VCaP (cell line): ENCODE data around the gene ATP11A.
A peak's percentile ranks its signal among the peaks of the same experiment; 100 is the strongest.
"Not testable (repeated sequence)": the region's sequence is repeated elsewhere in the genome, so short reads cannot be mapped to it uniquely, and the experiment has no call there.

Source experiments
- H3K27ac ChIP-seq: fragments of 450-650 bp; 2 replicates; pipeline ENCODE4 v1.5.1; 2017
- TF ChIP-seq, protein P1 (sequence below): fragments of 450-650 bp; conservative IDR thresholded peaks from 2 replicates; pipeline ENCODE4 v1.5.1; 2017; ENCODE audit warnings: mild to moderate bottlenecking, moderate library complexity

ATP11A gene

DNA sequence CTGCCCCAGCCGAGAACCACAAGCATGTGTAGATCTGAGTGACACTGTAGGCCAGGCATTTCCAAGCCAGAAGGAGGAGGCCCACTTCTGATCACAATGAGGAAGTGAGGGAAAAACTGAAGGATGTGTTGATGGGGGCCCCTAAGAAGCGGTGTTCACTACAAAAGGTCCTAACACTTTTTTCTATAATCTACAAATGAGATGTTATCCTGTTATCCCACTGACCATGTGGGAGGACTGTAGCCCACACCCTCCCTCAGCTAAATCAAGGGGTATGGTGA, 180.2 kb downstream of the ATP11A start:
- no peak overlapping the region for H3K27ac ChIP-seq
- TF ChIP-seq, protein P1, sequence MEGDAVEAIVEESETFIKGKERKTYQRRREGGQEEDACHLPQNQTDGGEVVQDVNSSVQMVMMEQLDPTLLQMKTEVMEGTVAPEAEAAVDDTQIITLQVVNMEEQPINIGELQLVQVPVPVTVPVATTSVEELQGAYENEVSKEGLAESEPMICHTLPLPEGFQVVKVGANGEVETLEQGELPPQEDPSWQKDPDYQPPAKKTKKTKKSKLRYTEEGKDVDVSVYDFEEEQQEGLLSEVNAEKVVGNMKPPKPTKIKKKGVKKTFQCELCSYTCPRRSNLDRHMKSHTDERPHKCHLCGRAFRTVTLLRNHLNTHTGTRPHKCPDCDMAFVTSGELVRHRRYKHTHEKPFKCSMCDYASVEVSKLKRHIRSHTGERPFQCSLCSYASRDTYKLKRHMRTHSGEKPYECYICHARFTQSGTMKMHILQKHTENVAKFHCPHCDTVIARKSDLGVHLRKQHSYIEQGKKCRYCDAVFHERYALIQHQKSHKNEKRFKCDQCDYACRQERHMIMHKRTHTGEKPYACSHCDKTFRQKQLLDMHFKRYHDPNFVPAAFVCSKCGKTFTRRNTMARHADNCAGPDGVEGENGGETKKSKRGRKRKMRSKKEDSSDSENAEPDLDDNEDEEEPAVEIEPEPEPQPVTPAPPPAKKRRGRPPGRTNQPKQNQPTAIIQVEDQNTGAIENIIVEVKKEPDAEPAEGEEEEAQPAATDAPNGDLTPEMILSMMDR: no peak

DNA sequence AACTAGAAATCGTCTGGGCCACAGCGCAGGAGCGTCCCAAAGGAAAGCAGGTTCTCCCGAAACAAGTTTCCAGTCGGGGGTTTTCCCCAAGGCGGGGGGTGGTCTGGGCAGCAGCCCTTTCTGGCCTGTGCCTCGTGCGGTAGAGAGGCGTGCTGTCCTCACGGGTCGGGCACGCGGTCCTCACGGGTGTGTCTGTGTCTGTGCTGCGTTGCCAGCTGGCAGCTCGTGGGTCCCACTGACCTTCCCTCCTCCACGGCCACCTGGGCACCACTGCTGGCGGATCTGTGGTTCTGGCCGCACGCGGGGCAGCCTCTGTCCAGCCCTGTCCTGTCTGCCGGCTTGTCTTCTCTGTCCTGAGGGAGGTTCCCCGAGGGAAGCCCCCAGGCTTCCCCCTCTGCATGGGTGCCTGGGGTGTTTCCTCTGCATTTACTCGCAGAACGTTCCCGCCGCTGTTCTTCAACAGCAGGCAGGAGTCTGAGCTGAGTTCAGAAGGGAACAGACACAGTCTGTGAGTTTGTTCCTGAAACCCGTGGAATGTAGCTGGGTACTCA, 181.0 kb downstream of the ATP11A start:
- TF ChIP-seq, protein P1: no peak
- H3K27ac ChIP-seq: no peak overlapping the region

DNA sequence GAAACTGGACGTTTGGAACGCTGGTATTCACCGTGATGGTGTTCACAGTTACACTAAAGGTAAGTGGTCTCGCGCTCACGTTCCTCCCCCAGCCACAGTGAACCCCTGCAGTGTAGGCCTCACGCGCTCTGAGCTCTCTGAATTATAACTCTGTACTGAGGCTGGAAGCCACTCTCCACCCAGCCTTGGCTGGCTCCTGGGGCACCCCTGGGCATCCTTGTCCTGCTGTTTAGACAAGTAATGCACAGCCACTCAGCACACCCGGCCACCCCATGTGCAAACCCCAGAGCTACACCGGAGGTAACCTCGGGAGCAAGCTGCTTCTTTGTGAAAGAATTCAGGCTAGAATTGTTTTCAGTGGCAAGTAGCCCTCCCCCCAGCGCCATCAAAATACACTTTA, 181.9 kb downstream of the ATP11A start:
- H3K27ac ChIP-seq: no peak overlapping the region
- TF ChIP-seq, protein P1: no peak

DNA sequence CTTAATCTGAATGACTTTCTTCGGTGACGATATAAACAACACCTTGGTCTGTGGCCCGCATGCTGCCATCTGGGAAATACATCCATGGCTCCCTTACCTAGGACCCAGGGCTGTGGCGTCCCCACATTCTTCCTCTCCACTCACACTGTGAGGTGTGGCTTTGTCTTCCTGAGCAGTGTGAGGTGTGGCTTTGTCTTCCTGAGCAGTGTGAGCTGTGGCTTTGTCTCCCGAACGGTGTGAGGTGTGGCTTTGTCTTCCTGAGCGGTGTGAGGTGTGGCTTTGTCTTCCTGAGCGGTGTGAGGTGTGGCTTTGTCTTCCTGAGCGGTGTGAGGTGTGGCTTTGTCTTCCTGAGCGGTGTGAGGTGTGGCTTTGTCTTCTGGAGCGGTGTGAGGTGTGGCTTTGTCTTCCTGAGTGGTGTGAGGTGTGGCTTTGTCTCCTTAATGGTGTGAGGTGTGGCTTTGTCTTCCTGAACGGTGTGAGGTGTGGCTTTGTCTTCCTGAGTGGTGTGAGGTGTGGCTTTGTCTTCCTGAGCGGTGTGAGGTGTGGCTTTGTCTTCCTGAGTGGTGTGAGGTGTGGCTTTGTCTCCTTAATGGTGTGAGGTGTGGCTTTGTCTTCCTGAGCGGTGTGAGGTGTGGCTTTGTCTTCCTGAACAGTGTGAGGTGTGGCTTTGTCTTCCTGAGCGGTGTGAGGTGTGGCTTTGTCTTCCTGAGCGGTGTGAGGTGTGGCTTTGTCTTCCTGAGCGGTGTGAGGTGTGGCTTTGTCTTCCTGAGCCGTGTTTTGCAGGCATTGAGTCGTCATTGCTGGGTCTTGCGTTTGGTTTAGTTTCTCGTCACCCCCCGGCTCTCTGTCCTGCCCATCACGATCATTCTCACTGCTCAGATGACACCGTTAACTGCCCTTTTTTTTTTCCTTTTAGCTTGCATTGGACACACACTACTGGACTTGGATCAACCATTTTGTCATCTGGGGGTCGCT, 183.1 kb downstream of the ATP11A start:
- H3K27ac ChIP-seq: not testable (repeated sequence)

DNA sequence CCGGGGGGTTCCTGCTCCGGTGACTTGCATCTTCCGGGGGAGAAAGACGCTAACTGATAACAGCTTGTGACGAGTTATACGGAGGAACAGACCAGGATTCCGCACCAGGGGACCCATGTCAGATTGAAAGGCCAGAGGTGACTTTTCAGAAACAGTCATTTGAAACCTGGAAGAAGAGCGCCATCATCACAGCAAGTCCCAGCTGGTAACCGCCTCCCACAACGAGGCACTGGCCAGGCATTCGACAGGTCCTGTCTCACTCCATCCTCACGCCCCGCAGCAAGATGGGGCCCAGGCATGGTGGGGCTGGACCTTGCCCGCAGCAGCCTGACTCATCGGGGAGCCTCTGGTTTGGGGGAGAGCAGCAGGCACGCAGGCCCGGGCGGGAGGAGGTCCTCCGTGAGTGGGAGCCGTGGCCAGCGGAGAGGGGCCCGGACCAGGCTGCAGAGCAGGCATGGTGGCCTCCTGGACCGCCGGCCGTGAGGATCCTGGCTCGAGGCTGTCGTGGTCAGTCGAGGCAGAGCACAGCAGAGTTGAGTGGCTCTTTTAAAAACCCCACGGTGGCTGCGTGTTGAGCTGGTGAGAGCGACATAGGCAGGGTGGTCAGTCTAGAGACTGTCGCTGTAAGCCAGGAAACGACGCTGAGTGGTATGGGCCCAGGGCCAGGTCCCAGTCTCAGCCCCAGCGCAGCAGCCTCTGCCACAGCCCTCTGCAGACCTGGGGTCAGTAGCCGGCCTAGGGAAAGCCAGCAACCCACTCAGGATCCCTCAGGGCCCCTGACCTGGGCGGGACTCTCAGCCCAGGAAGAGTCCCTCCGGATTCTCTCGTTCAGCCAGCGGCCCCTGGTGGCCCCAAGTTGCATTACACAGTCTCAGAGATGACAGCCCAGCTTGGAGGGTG, 184.3 kb downstream of the ATP11A start:
- TF ChIP-seq, protein P1: peak; percentile 69
- no peak overlapping the region for H3K27ac ChIP-seq

DNA sequence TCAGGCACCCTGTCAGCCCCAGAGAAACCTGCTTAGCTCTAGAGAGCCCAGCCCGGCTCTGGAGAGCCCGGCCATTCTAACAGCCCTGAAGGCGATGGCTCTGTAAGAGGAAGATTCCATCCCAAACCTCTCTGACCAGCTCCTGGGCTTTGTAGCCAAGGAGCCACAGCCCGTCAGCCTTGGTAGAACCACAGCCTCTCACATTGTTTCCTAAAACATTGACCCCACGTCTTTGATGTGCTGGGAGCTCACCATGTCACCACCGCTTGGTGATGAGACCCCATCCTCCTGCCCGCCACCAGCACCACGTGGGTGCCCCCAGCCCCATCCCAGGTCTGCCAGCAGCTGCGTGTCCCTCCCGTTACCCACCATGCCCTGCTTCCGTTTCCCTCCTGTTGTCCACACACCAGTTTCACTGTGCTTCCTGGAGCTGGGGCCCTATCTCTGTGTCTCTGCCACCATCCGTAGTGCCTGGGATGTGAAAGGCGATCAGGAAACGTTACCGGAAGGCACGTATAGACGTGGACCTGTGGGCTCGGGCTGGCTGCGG, 185.0 kb downstream of the ATP11A start:
- no peak overlapping the region for H3K27ac ChIP-seq
- TF ChIP-seq, protein P1: peak; percentile 22; the same call in 1 of the 2 replicates

DNA sequence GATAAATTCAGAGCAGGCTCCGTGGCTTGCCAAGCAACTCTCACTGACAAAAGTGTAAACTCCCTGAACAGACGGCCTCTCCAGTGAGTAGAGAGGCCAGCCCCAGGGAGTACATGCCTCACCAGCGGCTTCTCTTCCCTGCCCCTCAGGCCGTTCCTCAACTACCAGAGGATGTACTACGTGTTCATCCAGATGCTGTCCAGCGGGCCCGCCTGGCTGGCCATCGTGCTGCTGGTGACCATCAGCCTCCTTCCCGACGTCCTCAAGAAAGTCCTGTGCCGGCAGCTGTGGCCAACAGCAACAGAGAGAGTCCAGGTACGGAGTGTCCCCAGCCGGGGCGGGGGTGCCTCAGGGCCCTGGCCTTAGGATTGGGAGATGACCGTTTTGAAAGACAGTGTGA, 185.8 kb downstream of the ATP11A start:
- TF ChIP-seq, protein P1: no peak
- H3K27ac ChIP-seq: no peak overlapping the region
